RPMI8226 (cell line): ENCODE measurements around the gene PCSK5.
A peak's percentile ranks its signal among the peaks of the same experiment; 100 is the strongest.
"Not testable (repeated sequence)": the region's sequence is repeated elsewhere in the genome, so short reads cannot be mapped to it uniquely, and the experiment has no call there.

Experiments used
- DNase-seq: peaks from one replicate; pipeline ENCODE4 v3.0.0-alpha.2; 2015

The PCSK5 gene

GRCh38 chr9:76324030-76324429, 433.6 kb downstream of the PCSK5 start:
- DNase-seq, result not testable (repeated sequence)

DNA sequence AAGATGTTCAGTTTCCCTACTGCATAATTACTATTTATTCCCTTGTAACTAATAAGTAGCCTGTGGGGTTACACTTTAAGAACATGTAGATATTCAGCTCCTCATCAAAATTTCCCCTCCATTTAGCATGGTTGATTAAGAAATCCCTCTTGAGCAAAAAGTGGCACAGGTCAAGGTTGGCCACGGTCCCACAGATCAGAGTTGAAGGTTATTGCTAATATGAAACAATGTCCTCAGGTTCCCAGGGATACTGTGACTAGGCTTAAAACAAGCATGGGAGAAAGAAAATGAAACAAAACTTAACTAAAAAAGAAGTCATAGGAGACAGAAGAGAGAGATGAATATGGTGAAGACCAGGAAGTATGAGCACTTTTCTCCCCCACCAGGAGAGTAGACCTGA, 439.6 kb downstream of the PCSK5 start:
- no peak for DNase-seq

- DNase-seq, result no peak
These were observed 442.9 kb downstream of the PCSK5 start for GRCh38 chr9:76333388-76333787.

DNA sequence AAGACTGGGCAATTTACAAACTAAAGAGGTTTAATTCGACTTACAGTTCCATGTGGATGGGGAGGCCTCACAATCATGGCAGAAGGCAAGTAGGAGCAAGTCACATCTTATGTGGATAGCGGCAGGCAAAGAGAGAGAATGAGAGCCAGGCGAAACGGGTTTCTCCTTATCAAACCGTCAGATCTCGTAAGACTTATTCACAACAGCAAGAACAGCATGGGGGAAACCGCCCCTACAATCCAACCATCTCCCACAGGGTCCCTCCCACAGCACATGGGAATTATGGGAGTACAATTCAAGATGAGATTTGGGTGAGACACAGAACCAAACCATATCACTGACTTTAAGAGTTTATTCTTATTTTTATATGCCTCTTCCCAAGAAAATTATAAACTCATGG, 443.5 kb downstream of the PCSK5 start:
- no peak for DNase-seq

DNA sequence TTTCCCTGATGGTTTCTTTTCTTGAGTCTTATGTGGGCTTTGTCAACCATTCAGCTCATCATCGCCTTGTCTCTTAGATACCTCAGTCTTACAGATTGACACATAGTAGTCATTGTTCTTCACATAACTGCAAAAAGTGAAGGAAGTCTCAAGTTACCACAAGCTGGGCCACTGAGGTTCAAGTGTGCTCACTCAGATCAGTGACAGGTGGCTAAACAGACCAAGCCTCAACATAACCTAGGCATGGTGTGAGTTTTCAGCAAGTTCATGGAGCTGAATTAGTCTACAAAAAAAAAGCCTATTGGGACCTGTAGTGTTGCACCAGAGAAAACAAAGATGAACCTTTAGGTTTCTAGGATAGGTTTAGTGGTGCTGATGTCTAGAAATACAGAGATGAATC, 445.6 kb downstream of the PCSK5 start:
- DNase-seq, result no peak

DNA sequence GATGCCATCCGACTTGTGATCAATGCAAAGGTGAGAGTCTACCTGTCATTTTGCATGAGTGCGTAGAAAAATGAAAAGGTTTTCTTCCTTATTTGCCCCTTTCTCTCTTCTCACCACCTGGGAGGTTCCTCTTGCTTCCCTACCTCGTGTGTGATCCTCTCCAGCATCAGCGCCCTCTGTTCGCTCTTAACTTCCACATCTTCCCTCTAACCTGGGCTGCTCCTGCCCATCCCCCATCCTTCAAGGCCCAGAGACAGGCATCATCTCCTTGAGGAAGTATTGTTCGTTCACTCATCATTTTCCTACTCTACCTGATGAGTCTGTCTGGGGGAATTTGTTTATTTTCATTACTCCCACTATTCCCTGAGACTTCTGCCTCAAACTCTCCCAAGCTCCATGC, 447.9 kb downstream of the PCSK5 start:
- no peak for DNase-seq

DNA sequence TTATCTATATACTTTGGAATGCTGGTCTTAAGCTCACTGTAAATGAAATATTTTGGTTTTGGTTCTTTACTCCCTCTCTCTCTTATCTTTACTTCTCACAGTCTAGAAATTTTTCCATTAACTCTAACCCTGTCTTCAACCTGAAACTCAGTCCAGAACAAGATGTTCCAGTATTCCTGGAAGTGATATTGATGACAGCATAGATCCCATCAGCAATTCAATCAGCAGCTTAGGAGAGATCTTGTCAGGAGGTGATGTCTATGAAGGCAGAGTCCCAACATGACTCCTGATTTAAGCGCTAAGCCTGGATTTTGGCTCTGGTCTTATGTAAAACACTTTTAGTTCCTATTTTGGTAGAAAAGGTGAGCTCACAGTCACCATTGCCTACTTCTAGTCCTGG, 451.1 kb downstream of the PCSK5 start:
- DNase-seq, result no peak

DNA sequence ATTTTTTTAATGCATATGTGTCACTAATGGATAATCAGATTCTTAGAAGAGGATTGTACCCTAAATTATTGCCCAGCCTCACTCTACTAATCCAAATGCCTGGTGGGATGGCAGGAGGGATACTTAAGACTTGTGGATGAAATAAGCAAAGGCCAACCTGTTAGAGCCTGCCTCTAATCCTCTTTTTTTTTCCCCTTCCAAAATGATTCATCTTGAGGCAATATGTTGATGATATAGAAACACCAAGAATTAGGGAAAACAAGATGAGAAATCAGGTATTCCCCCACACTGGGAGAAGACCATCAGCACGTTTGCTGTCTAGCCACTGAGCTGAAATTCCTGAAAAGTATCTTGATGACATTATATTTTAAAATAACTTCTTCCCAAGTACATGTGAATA, 451.7 kb downstream of the PCSK5 start:
- DNase-seq, result no peak

DNA sequence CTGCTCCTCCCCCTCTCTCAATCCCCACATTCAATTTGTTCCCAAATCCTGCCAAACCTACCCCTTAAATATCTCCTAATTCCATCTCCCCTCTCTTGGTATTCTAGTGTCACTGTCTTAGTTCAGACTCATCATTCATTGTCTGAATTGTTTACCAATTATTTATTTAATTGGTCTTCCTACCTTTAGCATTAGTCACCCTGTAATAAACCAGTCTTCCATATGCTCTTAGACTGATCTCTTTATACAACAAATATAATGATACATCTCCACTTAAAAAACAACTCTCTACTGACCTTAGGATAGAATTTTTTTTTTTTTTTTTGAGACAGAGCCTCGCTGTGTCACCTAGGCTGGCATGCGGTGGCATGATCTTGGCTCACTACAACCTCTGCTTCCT, 452.4 kb downstream of the PCSK5 start:
- DNase-seq, result no peak

DNA sequence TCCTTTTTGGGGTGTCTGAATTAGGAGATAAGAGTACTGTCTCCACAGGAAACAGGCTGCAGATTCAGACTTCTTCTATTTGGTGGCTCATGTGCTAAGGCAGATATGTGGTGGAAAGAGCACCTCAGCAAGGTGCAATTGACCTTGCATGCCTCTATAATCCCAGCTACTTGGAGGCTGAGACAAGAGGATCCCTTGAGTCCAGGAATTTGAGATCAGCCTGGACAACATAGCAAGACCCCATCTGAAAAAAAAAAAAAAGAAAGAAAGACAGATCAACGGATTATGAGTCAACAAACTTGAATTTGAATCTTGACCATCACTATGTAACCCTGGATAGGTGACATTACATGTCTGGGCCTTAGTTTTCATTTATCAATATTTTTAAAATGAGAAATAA, 459.4 kb downstream of the PCSK5 start:
- no peak for DNase-seq

GRCh38 chr9:76351006-76351405, 460.5 kb downstream of the PCSK5 start:
- DNase-seq, result no peak

GRCh38 chr9:76352026-76352620, 461.6 kb downstream of the PCSK5 start:
- DNase-seq, result no peak

DNA sequence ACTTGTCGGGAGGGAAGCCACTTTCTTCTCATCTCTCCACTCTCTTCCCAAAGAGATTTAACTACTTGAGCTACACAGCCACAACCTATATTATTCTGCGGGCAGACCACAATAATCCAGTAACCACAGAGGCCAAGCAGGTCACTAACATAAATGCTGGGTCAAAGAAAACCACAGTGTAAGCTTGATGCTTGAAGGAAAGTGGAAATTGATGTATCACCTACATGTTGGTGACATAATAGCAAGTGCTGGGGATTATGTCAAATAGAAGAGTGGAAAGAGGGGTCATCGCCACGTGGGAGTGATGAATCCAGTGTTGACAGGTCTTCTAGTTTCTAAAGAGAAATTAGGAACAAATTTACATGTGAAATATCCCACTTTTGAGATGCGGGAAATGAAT, 462.8 kb downstream of the PCSK5 start:
- no peak for DNase-seq

DNA sequence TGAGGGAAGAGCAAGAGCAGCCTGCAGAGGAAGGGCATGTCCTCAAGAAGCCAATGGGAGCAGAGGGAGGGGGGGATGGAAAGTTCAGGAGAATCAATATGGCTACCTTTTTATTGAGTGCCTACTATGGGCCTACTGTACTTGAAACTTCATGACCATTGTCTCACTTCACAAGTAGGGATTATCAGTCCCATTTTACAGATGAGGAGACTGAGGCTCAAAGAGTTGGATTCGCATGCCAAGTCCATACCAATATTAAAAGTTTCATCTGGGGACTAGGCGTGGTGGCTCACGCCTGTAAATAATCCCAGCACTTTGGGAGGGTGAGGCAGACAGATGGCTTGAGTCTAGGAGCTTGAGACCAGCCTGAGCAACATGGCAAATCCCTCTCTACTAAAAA, 463.7 kb downstream of the PCSK5 start:
- DNase-seq, result no peak

DNA sequence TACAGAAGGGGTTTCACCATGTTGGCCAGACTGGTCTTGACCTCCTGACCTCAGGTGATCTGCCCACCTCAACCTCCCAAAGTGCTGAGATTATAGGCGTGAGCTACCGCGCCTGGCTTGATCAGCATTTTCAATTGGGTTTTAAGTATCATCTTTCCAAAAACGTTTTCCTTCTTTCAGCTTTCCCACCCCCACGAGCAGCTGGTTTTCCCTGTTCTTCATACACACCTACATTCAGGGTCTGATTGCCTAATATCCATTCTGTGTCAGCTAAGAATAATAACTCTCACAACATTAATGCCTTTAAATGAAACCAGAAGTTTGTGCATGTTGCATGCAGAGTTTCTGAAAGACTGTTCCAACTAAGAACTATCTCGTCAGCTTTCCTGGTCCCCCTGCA, 465.4 kb downstream of the PCSK5 start:
- no peak for DNase-seq

- no peak for DNase-seq
These were observed 467.1 kb downstream of the PCSK5 start for GRCh38 chr9:76357555-76357954.

DNA sequence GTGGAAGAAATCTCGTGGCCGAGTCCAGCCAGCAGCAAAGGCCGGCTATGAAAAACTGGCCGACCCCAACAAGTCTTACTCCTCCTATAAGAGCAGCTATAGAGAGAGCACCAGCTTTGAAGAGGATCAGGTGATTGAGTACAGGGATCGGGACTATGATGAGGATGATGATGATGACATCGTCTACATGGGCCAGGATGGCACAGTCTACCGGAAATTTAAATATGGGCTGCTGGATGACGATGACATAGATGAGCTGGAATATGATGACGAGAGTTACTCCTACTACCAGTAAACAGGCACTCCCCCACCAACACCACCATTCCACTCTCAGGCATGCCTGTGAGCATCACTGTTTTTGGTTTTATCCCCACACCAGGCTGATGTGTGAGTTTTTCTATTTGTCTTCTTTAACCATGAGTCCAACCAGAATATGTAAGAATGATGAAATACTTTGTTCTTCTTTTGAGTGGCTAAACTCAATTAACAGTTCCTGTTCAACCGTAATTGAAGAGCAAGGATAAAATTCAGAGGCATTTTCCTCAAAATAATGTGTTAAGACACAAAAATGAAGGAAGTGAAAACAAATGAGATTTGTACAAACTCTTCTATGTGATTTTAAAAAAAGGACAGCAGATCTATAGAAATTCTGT, 468.3 kb downstream of the PCSK5 start:
- no peak for DNase-seq

- no peak for DNase-seq
These were observed 468.9 kb downstream of the PCSK5 start for GRCh38 chr9:76359365-76359764.

- DNase-seq, result no peak
These were observed 469.3 kb downstream of the PCSK5 start for GRCh38 chr9:76359766-76360165.

DNA sequence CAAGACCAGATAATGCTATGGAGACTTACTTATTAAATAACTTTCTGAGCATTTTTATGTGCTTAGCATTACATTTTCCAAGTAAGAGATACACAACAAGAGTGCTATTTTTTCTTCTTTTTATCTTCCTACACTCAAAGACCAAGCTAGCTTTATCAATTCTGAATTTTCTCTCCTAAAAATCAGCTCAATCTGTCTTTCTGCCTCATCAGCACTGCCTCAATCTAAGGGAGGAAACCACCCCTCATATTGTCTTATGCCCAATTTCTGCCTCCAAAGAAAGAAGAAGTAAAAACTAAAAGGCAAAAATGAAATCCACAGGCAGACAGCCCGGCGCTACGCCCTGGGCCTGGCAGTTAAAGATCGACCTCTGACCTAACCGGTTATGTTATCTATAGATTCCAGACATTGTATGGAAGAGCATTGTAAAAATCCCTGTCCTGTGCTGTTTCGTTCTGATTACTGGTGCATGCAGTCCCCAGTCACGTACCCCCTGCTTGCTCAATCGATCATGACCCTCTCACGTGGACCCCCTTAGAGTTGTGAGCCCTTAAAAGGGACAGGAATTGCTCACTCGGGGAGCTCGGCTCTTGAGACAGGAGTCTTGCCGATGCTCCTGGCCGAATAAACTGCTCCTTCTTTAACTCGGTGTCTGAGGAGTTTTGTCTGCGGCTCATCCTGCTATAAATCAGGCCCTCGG, 472.0 kb downstream of the PCSK5 start:
- not testable (repeated sequence) for DNase-seq

DNA sequence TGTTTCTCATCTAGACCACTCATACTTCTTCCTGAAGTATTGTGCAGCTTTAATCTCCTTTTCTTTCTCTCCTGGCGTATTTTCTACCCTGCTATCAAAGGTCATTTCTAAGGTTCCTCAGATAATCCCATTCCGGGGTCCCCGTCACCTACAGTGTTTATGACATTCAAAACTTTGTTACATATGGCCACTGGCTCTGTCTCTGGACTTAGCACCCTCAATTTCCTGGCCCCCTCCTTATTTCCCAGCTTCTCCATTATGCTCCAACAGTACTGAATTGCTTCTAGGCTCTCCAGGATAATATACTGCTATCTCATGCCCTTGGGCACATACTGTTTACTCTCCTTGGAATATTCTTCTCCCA, 472.5 kb downstream of the PCSK5 start:
- DNase-seq, result no peak

DNA sequence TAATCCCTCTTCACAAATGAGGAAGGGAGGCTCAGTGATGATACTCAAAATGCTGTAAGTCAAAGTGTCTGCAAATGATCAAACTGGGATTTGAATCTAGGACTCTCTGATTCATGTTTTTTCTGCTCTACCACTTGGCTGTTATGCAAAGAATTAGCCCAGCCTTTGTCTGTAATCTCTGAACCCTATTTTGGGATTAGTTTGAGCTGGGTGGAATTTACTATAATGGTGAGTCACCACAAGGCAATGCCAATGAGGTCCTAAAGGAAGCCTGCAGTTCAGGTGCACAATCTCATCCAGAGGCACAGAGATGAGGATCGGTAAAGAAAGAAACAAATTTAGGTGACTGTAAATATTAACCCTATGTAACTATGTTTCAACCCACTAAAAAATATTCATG, 474.6 kb downstream of the PCSK5 start:
- DNase-seq, result no peak

DNA sequence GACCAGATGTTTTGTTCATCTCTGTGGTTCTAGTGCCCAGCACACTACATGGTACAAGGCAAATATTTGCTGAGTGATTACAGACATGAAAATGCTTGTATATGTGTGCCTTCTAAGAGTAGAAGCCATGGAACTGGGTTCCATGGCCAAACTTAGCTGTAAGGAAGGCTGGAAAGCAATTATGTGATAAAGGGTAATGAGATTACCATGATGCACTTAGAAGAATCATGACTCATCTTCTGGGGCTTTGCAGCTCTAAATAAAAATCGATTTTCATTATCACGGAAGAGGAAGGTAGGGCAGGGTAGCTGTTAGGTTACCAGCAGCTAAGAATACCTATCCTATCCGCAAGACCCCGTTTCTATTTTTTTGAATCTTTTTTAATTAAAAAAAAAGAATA, 475.8 kb downstream of the PCSK5 start:
- DNase-seq, result no peak

DNA sequence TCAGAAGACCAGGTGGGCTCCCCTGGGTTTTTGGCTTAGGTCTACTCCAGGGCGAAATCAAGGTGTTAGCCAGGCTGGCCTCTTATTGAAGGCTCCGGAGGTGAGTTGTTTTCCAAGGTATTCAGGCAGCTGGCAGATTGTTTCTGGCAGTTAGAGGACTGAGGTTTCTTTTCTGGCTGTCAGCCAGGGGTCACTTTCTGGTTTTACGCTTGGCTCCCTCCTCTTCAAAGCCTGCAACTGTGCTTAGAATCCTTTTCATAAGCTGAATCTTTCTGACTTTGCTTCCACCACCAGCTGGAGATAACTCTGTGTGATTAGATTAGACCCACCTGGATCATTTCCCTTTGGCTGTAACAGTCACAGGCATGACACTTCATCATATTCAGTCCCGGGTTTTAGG, 479.1 kb downstream of the PCSK5 start:
- DNase-seq, result peak; percentile 83
